Colon (tissue), 2 donors: Measurements from ENCODE around the gene ZNRF1.

ENCODE experiments used
- FAIRE-seq: peaks from 2 replicates; lab custom pipeline; 2012; peaks lifted over from hg19 to GRCh38; lab: Jason Lieb, UNC
- donor health status: control.
- donor health status: control.

ZNRF1 gene

DNA sequence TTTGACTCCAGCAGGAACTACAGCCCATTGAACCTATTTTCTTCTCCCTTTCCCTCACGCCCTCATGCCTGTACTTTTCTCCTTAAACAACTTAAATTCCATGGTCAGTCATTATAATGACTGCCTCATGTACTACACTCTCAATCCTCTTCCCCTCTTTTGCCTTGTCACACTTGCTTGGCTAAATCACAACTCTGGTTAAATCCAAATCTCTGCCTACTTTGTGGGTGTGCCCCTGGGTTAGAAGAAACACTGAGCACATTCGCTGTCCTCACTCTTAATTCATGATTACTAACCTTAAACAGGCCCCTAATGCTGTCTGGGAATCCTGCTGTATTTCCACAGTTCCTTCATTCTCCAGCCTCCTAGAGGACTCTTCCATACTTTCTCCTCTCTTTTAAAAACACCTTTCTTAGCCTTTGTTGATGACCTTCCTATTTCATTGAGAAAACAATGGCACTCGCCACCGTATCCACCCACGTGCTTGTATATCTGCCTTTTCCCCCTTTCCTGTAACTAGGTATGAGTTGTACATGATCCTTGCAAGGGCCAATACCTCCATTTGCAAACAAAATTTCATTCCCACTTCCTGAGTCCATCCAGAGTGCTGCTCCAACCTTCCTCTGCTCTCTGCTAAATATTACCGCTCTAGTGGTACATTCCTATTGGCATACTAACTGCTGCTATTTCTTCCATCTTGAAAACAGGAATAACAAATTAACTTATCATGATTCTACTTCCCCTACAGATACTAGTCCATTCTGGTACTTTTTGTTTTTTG, 28.9 kb downstream of the ZNRF1 start:
- FAIRE-seq = no peak

- no peak for FAIRE-seq
Measured at GRCh38 chr16:75028544-75029135, 29.8 kb downstream of the ZNRF1 start.

DNA sequence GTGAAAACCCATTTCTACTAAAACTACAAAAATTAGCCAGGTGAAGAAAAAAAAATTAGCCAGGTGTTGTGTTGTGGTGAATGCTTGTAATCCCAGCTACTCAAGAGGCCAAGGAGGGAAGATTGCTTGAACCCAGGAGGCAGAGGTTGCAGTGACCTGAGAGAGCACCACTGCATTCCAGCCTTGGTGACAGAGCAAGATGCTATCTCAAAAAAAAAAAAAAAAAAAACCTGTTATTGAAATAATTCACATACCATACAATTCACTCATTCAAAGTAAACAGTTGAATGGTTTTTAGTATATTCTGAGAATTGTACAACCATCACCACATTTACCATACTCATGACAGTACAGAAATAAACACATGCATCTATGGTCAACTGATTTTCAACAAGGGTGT, 31.0 kb downstream of the ZNRF1 start:
- no peak for FAIRE-seq

- no peak for FAIRE-seq
Measured at GRCh38 chr16:75032655-75033054, 33.8 kb downstream of the ZNRF1 start.

- no peak for FAIRE-seq
Measured at GRCh38 chr16:75035410-75035968, 36.7 kb downstream of the ZNRF1 start.

DNA sequence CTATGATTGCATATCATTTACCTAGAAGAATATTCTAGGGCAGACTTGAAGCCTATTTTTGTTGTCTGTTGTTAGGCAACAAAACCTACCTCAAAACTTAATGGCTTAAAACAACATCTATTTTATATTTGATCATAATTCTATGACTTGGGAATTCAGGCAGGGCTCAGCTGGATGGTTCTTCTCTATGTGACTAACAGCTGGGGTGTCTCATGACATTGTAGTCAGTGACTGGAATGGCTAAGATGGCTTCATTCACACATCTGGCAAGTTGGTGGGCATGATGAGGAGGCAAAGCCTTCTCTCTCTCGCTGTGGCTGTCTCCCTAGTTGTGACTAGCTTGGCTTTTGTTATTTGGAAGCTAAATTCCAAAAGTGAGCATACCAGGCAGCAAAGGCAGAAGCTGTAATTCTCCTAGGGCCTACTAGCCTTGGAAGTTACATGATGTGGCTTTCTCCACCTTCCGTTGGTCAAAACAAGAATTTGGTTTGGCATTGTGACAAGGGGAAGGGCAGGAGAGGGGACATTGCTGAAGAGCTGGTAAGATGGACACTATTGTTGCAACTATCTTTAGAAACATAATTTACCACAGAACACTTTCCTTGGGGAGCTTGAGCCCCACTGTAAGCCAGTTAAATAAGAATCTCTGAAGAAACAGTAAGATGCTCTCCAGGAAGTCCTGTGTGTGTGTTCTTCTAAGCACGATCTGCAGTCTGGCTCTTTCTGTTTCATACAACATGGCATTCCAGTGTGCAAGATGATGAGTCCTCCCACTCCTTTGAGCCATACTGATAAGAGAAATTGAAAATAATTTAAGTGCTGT, 39.4 kb downstream of the ZNRF1 start:
- no peak for FAIRE-seq

DNA sequence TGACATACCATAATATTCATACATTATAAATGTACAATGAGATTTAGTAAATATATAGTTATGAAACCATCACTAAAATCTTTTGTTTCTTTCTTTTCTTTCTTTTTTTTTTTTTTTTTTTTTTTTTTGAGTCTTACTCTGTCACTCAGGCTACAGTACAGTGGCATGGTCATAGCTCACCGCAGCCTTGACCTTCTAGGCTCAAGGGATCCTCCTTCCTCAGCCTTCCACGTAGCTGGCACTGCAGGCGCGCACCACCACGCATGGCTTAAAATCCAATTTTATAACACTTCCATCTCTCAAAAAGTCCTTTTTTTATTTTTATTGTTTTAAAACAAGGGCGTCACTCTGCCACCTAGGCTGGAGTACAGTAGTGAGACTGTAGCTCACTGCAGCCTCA, 41.1 kb downstream of the ZNRF1 start:
- FAIRE-seq = no peak

GRCh38 chr16:75042426-75043174, 43.8 kb downstream of the ZNRF1 start:
- no peak for FAIRE-seq

DNA sequence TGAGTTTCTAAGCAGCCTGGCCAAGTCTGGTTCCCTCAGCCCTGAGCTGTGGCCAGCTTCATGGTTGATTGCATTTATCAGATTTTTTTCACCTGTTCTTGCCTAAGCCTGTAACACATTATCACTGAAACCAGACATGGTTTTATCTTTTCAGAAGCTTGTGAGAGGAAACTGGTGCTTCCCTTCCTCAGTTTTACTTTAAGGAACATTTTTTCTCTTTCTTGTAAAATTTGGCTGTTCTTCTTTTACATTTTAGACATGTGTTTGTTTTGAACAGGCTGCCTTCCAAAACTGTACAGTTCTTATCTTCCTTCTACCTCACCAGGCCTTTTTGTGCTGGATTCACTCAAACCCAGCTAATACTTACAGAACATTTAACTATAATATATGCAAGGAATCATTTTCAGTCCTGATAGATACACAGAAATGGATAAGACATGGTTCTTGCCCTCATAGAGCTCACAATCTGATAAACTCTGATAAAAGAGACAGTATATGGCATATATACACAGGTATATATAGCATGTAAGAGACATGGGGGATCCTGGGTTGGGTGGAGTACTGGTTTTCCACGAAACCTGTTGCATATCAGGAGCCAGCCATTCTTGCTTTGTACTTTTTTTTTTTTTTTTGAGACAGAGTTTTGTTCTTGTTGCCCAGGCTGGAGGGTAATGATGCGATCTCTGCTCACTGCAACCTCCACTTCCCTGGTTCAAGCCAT, 44.5 kb downstream of the ZNRF1 start:
- FAIRE-seq = no peak

DNA sequence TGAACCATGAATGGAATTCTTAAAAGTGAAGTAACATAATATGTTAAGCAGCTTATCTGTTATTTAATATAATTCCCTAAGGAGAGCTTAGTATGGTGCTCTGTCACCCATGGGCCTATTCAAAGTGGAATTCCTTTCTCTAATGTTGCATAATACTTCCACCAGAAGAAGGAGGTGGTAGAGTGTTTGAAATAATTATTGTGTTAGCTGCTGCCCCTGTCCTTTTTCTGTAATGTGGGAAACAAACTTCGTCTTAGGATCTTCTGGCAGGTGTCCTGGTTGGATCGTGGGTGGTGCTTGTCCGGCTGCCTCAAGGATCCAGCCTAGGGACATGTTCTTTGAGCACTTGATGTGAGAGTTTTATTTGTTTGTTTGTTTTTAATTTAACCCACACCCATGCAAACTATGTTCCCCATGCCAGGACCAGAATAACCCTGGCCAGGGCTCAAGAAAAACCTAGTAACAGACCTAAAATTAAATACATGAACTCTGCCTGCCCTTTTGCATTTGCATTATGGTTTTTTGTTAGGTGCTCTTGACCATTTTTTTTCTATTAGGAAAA, 46.1 kb downstream of the ZNRF1 start:
- no peak for FAIRE-seq

DNA sequence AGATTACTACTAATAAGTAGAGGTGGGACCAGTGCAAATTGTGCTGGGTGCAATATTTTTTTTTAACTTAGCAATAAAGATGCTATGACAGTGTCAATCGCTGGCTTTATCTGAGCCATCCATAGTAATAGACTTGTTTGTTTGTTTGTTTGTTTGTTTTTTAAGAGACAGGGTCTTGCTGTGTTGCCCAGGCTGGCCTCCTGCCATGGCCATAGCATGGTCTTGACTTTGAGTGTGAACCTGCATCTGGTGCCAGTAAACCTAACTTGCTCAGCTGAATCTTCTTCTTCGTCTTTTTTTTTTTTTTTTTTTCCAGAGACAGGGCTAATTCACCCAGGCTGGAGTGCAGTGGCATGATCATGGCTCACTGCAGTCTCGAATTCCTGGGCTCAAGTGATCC, 46.6 kb downstream of the ZNRF1 start:
- FAIRE-seq = no peak

- FAIRE-seq = no peak
Measured at GRCh38 chr16:75048054-75048453, 49.2 kb downstream of the ZNRF1 start.

GRCh38 chr16:75048530-75048929, 49.7 kb downstream of the ZNRF1 start:
- FAIRE-seq = no peak

DNA sequence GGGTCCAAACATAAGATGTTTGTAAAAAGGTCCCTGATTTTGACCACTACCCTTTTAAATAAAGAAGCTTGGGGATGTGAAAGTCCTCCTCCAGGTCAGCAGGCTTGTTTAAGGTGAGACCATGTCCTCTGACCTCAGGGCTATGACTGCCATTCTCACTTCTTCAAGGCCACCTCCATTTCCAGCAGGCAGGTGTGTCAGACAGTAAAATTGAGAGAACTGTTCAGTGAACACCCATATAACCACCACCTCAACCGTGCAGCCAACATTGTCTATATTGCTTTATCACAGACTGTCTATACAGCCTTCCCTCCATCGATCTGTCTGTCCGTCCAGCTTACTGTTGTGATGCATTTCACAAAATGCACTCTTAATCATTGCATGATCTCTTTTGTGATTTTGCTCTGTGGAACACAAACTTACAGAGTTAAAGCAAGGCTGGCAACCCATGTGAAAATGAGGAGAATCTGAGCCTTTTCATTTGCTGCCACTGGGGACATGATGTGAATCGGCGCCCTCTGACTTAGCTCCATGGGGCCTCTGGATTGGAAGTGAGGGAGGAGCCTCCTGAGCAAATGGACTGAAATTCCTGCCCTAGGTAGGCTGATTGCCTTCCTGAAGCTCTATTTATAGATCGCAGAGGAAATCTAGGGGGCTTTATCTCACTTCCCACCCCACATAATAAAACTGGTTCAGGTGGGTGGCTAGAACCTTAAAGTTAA, 53.8 kb downstream of the ZNRF1 start:
- no peak for FAIRE-seq

DNA sequence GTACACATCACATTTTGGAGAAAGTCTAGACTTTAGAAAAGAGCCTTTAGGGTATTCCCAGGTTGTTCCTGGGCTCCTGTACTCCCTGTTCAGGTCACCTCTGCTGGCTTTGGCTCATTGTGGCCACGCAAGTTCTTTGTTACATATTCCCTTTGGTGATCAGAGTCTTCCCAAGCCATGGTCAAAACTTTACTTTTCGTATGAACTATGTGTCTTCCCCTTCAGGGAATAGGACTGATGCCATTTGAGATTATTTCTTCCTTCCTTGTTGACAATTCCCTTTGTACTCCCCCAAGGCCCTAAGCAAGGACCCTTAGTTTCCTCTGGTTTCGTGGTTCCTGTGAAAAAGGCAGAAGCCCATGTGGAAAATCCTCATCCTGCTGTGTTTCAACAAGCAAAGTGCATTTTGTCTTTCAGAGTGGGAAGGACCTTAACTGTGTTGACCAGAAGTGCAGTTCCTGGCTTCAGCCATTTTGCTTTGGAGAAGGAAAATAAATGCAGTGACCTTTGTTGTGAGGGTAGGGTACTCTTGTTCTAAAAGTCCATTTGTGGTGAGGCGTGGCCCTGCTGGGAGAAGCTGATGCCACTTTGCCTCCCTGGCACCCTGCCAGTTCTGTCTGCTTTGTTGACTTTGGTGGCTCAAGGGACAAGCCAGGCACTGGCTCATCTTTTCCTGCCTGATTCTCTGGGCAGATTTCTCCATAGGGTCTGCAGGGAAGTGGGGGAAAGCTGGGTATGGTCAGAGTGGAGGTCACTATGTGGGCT, 55.1 kb downstream of the ZNRF1 start:
- FAIRE-seq = no peak

DNA sequence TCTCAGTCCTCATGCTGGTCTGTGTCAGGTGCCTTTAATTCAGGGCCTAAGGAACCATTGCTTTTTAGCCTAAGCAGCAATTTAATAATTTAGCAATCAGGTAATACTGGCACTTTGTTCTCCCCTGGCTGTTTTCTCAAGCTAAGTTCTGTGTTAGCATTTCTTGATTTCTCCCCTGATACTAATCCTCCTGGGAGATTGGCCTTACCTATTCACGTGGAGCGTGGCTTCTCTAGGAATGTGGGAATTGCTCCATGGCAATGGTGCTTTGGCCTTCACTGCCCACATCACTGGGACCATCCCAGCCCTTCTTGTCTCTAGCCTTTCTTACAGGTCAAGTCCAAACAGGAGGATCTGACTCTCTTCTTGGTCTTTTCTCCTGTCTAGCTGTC, 55.7 kb downstream of the ZNRF1 start:
- FAIRE-seq = no peak

DNA sequence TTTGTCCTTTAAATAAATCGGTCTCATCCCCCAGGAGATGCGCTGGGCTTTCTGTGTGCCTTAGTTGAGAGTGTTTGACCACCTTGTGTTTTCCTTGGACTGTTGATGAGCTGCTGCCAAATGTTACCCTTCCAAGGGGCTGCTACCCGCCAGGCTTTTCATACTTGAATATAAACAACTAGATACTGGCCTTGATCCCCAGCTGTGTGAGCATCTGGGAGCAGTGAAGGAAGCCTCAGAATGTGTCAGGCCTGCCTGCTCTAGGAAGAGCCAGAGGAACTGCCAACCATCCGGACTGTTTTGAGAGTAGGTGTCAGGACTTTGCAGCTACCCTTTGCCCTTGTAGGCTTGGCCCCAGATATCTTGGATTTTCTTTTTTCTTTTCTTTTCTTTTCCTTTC, 60.0 kb downstream of the ZNRF1 start:
- FAIRE-seq = no peak

DNA sequence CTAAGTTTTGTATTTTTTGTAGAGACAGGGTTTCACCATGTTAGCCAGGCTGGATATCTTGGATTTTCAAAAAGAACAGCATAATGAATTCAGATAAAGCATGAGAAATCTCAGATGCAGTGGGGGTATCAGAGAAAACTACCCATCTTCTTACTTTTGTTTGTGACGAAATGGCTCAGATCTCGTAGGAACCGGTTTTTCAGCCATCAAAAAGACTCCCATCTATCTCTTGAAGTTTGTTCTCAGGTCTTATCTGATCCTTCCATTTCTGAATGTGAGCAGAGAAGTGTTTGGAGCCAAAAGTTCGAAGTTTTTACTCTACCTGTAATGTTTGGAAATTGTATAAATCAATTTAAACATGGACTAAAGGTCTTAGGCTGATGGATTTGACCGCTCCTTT, 60.6 kb downstream of the ZNRF1 start:
- FAIRE-seq = no peak

- FAIRE-seq = no peak
Measured at GRCh38 chr16:75060723-75061122, 61.9 kb downstream of the ZNRF1 start.

GRCh38 chr16:75061669-75062068, 62.8 kb downstream of the ZNRF1 start:
- FAIRE-seq = no peak
